Neural progenitor cell (in vitro differentiated cells): ENCODE data around the gene MAP2K5. TPM values are rescaled to one million over a fixed set of nuclear protein-coding genes. Genes with fewer than 3 reads are reported as not detected.

Experiments used
- DNase-seq: peaks from one replicate; pipeline ENCODE4 v3.0.0-alpha.2; 2016; ENCODE audit warnings: low spot score
- H2AFZ ChIP-seq: fragments of 200-600 bp; sonication (generic); replicated peaks from 2 replicates; pipeline ENCODE4 v1.6.1; 2016; ENCODE audit warnings: antibody characterized with exemption
- H3F3A ChIP-seq: fragments of 200-600 bp; sonication (generic); 2 replicates; pipeline ENCODE4 v1.6.1; 2016; ENCODE audit warnings: antibody characterized with exemption, low read depth
- H3K27ac ChIP-seq: fragments of 200-600 bp; sonication (generic); 2 replicates; pipeline ENCODE4 v1.5.1; 2016; ENCODE audit warnings: mild to moderate bottlenecking
- H3K27me3 ChIP-seq: fragments of 200-600 bp; sonication (generic); 2 replicates; pipeline ENCODE4 v1.6.1; 2016; ENCODE audit warnings: mild to moderate bottlenecking, moderate library complexity
- H3K36me3 ChIP-seq: fragments of 200-600 bp; sonication (generic); 2 replicates; pipeline ENCODE4 v1.5.1; 2016
- H3K4me1 ChIP-seq: fragments of 200-600 bp; sonication (generic); 2 replicates; pipeline ENCODE4 v1.6.1; 2016; ENCODE audit warnings: mixed run types
- H3K4me2 ChIP-seq: fragments of 200-600 bp; sonication (generic); 2 replicates; pipeline ENCODE4 v1.6.1; 2016
- H3K4me3 ChIP-seq: fragments of 200-600 bp; sonication (generic); 2 replicates; pipeline ENCODE4 v1.5.1; 2016
- H3K79me2 ChIP-seq: fragments of 200-600 bp; sonication (generic); 2 replicates; pipeline ENCODE4 v1.6.1; 2016; ENCODE audit warnings: low read depth
- H3K9ac ChIP-seq: fragments of 200-600 bp; sonication (generic); 2 replicates; pipeline ENCODE4 v1.6.1; 2016
- H3K9me3 ChIP-seq: fragments of 200-600 bp; sonication (generic); 2 replicates; pipeline ENCODE4 v1.5.1; 2016; ENCODE audit warnings: low read depth
- H4K20me1 ChIP-seq: fragments of 200-600 bp; sonication (generic); 2 replicates; pipeline ENCODE4 v1.6.1; 2016; ENCODE audit warnings: low read depth
- H3K27ac Mint-ChIP-seq: 3 replicates; pipeline ENCODE4 v1.8.0; 2021; ENCODE audit warnings: mixed read lengths
- H3K27me3 Mint-ChIP-seq: 2 replicates; pipeline ENCODE4 v1.8.0; 2022; ENCODE audit warnings: low read depth, mild to moderate bottlenecking, inconsistent platforms, moderate library complexity, mixed read lengths; ENCODE audit not compliant: insufficient read depth
- H3K36me3 Mint-ChIP-seq: 3 replicates; pipeline ENCODE4 v1.8.0; 2021; ENCODE audit warnings: mixed read lengths
- H3K4me1 Mint-ChIP-seq: 3 replicates; pipeline ENCODE4 v1.8.0; 2021; ENCODE audit warnings: mixed read lengths
- H3K4me3 Mint-ChIP-seq: 3 replicates; pipeline ENCODE4 v1.8.0; 2021; ENCODE audit warnings: mild to moderate bottlenecking, moderate library complexity, mixed read lengths
- H3K9me3 Mint-ChIP-seq: 3 replicates; pipeline ENCODE4 v1.8.0; 2020; ENCODE audit warnings: mixed read lengths
- EZH2 ChIP-seq: fragments of 200-600 bp; sonication (generic); IDR thresholded peaks from 2 replicates; pipeline ENCODE4 v1.6.1; 2017; ENCODE audit warnings: antibody characterized with exemption, mild to moderate bottlenecking, moderate library complexity
- EZH2phosphoT487 ChIP-seq: fragments of 200-600 bp; sonication (generic); IDR thresholded peaks from 2 replicates; pipeline ENCODE4 v1.6.1; 2017; ENCODE audit warnings: antibody characterized with exemption
- total RNA-seq: library from RNA; depleted of rRNA; stranded (reverse); fragments of >200 nt; gene quantifications from 2 replicates; pipeline ENCODE4 v1.2.3, GENCODE V29; 2015; ENCODE audit warnings: low replicate concordance
- TF ChIP-seq, protein P1 (sequence below): fragments of 200-600 bp; sonication (generic); IDR thresholded peaks from 2 replicates; pipeline ENCODE4 v1.5.1; 2017; ENCODE audit warnings: antibody characterized with exemption, mild to moderate bottlenecking

Gene MAP2K5
- total RNA-seq, 1 donor from 2014 or later: 17.2 TPM

GRCh38 chr15:67505675-67506572, 36.6 kb upstream of the MAP2K5 start:
- Mint-ChIP-seq H3K27me3 (no peaks in the 10 kb centered on the region), H3K27ac (no peak overlapping the region), H3K9me3 (no peaks in the 10 kb centered on the region), H3K36me3 (no peaks in the 10 kb centered on the region), H3K4me1 (peaks cover 11% of the 10 kb centered on the region), H3K4me3 (no peak overlapping the region)
- Histone ChIP-seq H3K9me3 (no peaks in the 10 kb centered on the region), H2AFZ (no peak overlapping the region), H4K20me1 (no peaks in the 10 kb centered on the region), H3K36me3 (no peaks in the 10 kb centered on the region), H3F3A (peaks cover 14% of the 10 kb centered on the region), H3K4me1 (peaks cover 19% of the 10 kb centered on the region), H3K27ac (no peak overlapping the region), H3K79me2 (no peaks in the 10 kb centered on the region), H3K27me3 (no peaks in the 10 kb centered on the region), H3K4me3 (no peak overlapping the region), H3K4me2 (no peak overlapping the region), H3K9ac (no peak overlapping the region)
- no peak for DNase-seq
- TF ChIP-seq EZH2: no peak
- TF ChIP-seq, protein P1, sequence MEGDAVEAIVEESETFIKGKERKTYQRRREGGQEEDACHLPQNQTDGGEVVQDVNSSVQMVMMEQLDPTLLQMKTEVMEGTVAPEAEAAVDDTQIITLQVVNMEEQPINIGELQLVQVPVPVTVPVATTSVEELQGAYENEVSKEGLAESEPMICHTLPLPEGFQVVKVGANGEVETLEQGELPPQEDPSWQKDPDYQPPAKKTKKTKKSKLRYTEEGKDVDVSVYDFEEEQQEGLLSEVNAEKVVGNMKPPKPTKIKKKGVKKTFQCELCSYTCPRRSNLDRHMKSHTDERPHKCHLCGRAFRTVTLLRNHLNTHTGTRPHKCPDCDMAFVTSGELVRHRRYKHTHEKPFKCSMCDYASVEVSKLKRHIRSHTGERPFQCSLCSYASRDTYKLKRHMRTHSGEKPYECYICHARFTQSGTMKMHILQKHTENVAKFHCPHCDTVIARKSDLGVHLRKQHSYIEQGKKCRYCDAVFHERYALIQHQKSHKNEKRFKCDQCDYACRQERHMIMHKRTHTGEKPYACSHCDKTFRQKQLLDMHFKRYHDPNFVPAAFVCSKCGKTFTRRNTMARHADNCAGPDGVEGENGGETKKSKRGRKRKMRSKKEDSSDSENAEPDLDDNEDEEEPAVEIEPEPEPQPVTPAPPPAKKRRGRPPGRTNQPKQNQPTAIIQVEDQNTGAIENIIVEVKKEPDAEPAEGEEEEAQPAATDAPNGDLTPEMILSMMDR: no peak
- TF ChIP-seq EZH2phosphoT487: no peak

DNA sequence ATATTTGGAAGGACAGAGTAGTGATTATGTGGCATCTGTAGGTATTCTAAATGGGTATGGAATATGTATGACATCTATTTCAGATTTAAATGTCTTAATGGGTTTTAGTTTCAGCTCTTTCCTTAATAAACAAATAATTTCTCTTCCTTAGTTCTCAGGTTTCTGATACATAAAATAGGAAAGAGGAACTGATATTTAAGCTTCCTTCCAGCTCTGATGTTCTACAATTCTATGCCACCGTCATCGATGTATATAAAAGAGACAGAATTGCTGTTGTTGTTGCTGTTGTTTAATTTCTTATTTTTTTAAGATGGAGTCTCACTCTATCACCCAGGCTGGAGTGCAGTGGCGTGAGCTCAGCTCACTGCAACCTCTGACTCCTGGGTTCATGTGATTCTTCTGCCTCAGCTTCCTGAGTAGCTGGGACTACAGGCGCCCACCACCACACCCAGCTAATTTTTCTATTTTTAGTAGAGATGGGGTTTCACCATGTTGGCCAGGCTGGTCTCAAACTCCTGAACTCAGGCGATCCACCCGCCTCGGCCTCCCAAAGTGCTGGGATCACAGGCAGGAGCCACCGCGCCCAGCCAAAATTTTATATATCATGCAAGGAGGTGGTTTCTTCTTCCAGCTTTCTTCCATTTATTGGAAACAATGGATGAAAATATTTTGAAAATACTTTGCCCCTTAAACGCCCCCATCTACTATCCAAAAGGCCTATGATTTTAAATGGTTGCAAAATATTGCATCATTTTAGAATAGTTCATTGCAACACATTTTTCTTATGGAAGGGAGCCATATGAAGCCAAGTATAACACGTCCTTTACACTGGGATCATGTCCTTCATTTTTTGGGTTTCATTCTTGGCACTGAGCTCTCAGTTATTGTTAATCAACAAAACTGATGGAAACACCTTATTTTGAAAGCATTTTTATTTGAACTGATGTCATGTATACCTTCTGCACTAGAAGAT, 35.4 kb upstream of the MAP2K5 start:
- no peaks in the 10 kb centered on the region for H3K27me3 ChIP-seq
- no peaks in the 10 kb centered on the region for H3K79me2 ChIP-seq
- no peak overlapping the region for H3K27ac Mint-ChIP-seq
- no peak overlapping the region for H3K4me3 ChIP-seq
- H3F3A ChIP-seq: peaks cover 5% of the 10 kb centered on the region
- H3K27me3 Mint-ChIP-seq: no peaks in the 10 kb centered on the region
- no peak overlapping the region for H3K4me2 ChIP-seq
- no peaks in the 10 kb centered on the region for H3K36me3 ChIP-seq
- H3K4me1 ChIP-seq: peaks cover 10% of the 10 kb centered on the region
- no peak for DNase-seq
- H4K20me1 ChIP-seq: no peaks in the 10 kb centered on the region
- no peak overlapping the region for H3K4me3 Mint-ChIP-seq
- no peak overlapping the region for H3K9ac ChIP-seq
- TF ChIP-seq EZH2: no peak
- TF ChIP-seq EZH2phosphoT487: no peak
- TF ChIP-seq, protein P1: no peak
- no peaks in the 10 kb centered on the region for H3K9me3 Mint-ChIP-seq
- H3K4me1 Mint-ChIP-seq: peaks cover 2% of the 10 kb centered on the region
- no peaks in the 10 kb centered on the region for H3K36me3 Mint-ChIP-seq
- H3K9me3 ChIP-seq: no peaks in the 10 kb centered on the region
- no peak overlapping the region for H3K27ac ChIP-seq
- no peak overlapping the region for H2AFZ ChIP-seq

- Histone ChIP-seq H3K4me1 (peaks cover 4% of the 10 kb centered on the region), H4K20me1 (no peaks in the 10 kb centered on the region), H3K27ac (no peak overlapping the region), H3K9me3 (no peaks in the 10 kb centered on the region), H3K4me2 (no peak overlapping the region), H2AFZ (no peak overlapping the region), H3K79me2 (no peaks in the 10 kb centered on the region), H3K36me3 (no peaks in the 10 kb centered on the region), H3K9ac (no peak overlapping the region), H3F3A (no peaks in the 10 kb centered on the region), H3K27me3 (no peaks in the 10 kb centered on the region), H3K4me3 (no peak overlapping the region)
- Mint-ChIP-seq H3K27me3 (peaks cover 4% of the 10 kb centered on the region), H3K27ac (no peak overlapping the region), H3K36me3 (no peaks in the 10 kb centered on the region), H3K4me1 (no peaks in the 10 kb centered on the region), H3K9me3 (no peaks in the 10 kb centered on the region), H3K4me3 (no peak overlapping the region)
- TF ChIP-seq EZH2: no peak
- TF ChIP-seq, protein P1: no peak
- TF ChIP-seq EZH2phosphoT487: no peak
- no peak for DNase-seq
Observed at GRCh38 chr15:67508407-67508806, 34.1 kb upstream of the MAP2K5 start.
